GM12873 (cell line): ENCODE data around the gene SPAG6.

Experiments used
- TF ChIP-seq, protein P1 (sequence below): IDR thresholded peaks from 2 replicates; pipeline ENCODE4 v1.5.1; 2012; ENCODE audit warnings: low read depth, mild to moderate bottlenecking, moderate library complexity, low read length, control low read depth; ENCODE audit not compliant: insufficient read depth; ENCODE audit errors: missing control alignments

The SPAG6 gene

GRCh38 chr10:22314852-22315251 is 30.4 kb upstream of the SPAG6 start:
- TF ChIP-seq, protein P1, sequence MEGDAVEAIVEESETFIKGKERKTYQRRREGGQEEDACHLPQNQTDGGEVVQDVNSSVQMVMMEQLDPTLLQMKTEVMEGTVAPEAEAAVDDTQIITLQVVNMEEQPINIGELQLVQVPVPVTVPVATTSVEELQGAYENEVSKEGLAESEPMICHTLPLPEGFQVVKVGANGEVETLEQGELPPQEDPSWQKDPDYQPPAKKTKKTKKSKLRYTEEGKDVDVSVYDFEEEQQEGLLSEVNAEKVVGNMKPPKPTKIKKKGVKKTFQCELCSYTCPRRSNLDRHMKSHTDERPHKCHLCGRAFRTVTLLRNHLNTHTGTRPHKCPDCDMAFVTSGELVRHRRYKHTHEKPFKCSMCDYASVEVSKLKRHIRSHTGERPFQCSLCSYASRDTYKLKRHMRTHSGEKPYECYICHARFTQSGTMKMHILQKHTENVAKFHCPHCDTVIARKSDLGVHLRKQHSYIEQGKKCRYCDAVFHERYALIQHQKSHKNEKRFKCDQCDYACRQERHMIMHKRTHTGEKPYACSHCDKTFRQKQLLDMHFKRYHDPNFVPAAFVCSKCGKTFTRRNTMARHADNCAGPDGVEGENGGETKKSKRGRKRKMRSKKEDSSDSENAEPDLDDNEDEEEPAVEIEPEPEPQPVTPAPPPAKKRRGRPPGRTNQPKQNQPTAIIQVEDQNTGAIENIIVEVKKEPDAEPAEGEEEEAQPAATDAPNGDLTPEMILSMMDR, result no peak

DNA sequence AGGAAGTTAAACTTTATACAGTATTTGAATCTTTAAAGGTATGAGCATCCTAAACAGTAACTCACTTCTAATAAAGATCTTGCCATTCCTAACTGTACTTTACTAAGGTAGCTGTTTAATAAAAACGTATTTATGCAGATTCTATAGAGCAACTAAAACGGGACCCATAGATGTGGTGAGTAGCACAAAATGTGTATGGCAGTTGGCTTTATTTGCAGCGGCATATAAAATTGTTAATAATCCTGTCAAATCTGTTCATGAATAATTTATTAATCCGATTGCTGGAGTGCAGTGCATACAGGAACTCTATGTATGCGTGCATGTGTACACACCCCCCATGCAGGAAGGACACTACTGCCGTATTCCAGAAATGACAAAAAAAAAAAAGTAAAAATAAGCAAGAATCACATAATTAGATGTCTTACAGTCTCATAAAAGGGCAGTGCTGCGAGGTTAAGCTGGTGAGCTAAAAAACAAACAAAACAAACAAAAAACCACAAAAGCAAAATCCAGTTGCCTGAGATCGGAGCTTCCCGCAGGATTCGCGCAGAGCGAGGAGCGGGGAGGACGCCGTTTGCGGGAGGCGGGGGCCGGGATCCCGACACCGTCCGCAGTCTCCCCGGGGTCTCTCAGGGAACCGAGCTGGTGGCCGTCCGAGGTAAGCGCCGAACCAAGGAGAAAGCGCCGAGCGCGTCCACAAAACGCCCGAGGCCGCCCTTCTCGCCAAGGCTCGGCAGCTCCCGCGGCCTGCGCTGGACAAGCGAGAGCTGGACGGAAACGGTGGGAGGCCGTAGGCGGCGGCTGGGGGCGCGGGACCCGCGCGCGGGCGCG is 29.6 kb upstream of the SPAG6 start:
- TF ChIP-seq, protein P1, result no peak

GRCh38 chr10:22316286-22317075 is 28.8 kb upstream of the SPAG6 start, which contains the start of gene COMMD3:
COMMD3 (plus strand) TSS chr10:22316388; CDS start chr10:22316418, 30 bp downstream.
- TF ChIP-seq, protein P1, result no peak

- TF ChIP-seq, protein P1, result no peak
These were observed 28.3 kb upstream of the SPAG6 start for GRCh38 chr10:22317076-22317370.

GRCh38 chr10:22317771-22318565 is 27.3 kb upstream of the SPAG6 start:
- TF ChIP-seq, protein P1, result no peak

GRCh38 chr10:22318772-22319171 is 26.5 kb upstream of the SPAG6 start:
- TF ChIP-seq, protein P1, result no peak
